Right lobe of liver (tissue), 6 donors: ENCODE results near the gene CHKB. TPM values are rescaled to one million over a fixed set of nuclear protein-coding genes. Genes with fewer than 3 reads are reported as not detected.

Experiments used
- ATAC-seq, 4 donors: fragments of 200-7000 bp; cut with Tn5 transposase; one replicate each; pipeline ENCODE4 v1.9.1; 2020; ENCODE audit warnings: mild to moderate bottlenecking in 4 of 4, moderate library complexity in 4 of 4
- DNase-seq, 3 donors: peaks; one replicate each; pipeline ENCODE4 v3.0.0-alpha.2; 2020
- H3K27ac ChIP-seq, 3 donors: fragments of 200-600 bp; one replicate each; pipeline ENCODE4 v1.8.0; 2022
- H3K27me3 ChIP-seq, 2 donors: fragments of 200-600 bp; one replicate each; pipeline ENCODE4 v1.8.0; 2022
- H3K36me3 ChIP-seq, 4 donors: fragments of 200-600 bp; sonication (generic) in 1 of 4; one replicate each; pipeline versions ENCODE4 v1.5.1 to v1.8.0; 2017 to 2022; ENCODE audit warnings: control low read depth in 1 of 4
- H3K4me1 ChIP-seq, 4 donors: fragments of 200-600 bp; sonication (generic) in 1 of 4; one replicate each; pipeline versions ENCODE4 v1.5.1 to v1.8.0; 2017 to 2022; ENCODE audit warnings: control low read depth in 1 of 4
- H3K4me3 ChIP-seq, 3 donors: fragments of 200-600 bp; one replicate each; pipeline ENCODE4 v1.8.0; 2022
- H3K9me3 ChIP-seq, 4 donors: fragments of 200-600 bp; sonication (generic) in 1 of 4; one replicate each; pipeline versions ENCODE4 v1.5.1 to v1.8.0; 2017 to 2022; ENCODE audit warnings: control low read depth in 1 of 4
- CTCF ChIP-seq, 4 donors: fragments of 200-600 bp in 3 of 4; fragments of 450-650 bp in 1 of 4; IDR thresholded peaks; one replicate each; pipeline versions ENCODE4 v1.5.1 to v1.8.0; 2016 to 2022; ENCODE audit warnings: antibody characterized with exemption in 4 of 4, mild to moderate bottlenecking in 2 of 4
- POLR2A ChIP-seq: fragments of 450-650 bp; IDR thresholded peaks from one replicate; pipeline ENCODE4 v1.6.1; 2017; ENCODE audit warnings: antibody characterized with exemption, mild to moderate bottlenecking
- WGBS: methylation state at CpG from one replicate; pipeline ENCODE4 v1.1.6; 2018; ENCODE audit warnings: low coverage, low lambda C conversion rate; ENCODE audit not compliant: insufficient coverage; ENCODE audit errors: missing lambda C conversion rate; 5-methylcytosine and 5-hydroxymethylcytosine counted together
- intact Hi-C, 2 donors: fragments of 100-400 bp; cut with DNase I; formaldehyde crosslinking; loops; one replicate each; pipeline versions ENCODE4 v1.11.2 to v1.14.1; 2022
- total RNA-seq, 6 experiments: library from RNA; depleted of rRNA in 2 of 6; stranded (reverse); fragments of >200 nt in 2 of 6; fragmentation: NEBNext Ultra II Directional in 3 of 6; extraction: Animal tissue kit (Norgen Biotek cat#: 25700) in 3 of 6; gene quantifications; one replicate each; pipeline versions ENCODE4 v1.1.0 to v1.2.4, GENCODE V29; 2016 to 2023
- donor health status: DM: no; HTN: yes; CAD: no.
- donor health status: DM: no; HTN: no; CAD: no.
- donor health status: DM: no; HTN: no; CAD: no.
- donor health status: DM: no; HTN: yes; CAD: no.
- donor health status: DM: no; HTN: yes; CAD: no.

Gene CHKB
- total RNA-seq, 6 experiments from 2014 or later = 10.9 to 43.4 (median 26.7) TPM

DNA sequence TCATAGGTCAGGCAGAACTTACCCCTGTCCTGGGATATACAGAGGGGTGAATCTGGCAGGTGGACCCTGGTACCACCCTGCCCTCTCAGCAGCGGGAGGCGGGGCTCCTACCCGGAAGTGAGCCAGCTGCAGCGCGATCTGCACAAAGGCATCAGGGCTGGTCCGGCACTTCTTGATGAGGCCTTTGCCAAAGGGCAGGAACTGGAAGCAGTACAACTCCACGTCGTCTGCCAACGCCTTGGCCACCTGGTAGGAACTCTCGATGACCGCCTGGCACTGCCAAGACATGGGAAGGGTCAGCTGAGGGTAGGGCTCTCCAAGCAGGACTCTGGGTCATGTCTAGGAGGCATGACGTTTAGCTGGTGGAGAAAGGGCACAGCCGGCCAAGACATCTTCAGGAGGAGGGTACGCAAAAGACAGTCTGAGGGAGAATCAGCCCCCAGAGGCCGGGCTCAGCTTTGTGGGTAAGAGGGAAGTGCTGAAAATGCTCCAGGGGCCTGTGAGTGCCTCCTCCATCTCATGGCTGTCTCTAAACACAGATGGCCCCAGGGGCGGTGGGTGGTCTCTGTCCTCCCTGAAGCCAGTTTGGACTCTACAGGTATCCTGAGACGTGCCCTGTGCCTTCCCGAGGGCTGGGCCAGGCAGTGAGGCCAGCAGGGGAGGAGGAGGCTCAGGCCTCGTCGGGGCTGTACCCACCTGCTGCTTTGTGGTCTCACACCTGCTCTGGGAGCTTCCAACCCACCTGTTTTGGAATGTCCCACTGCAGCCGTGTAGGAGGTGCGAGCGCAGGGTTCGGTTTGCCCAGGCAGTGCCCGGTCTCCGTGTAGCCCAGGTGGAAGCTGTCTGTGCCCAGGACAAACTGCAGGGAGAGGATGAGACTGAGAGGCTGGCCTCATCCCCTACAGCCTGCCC is 11.1 kb downstream of the CHKB start:
- intact Hi-C loops = no loop called here
- Histone ChIP-seq H3K27me3 (no peaks in the 10 kb centered on the region), H3K4me3 (no peak overlapping the region), H3K9me3 (no peaks in the 10 kb centered on the region), H3K36me3 (peaks cover 0 to 11% (median 2%) of the 10 kb centered on the region in 4 donors), H3K4me1 (peaks cover 0 to 30% (median 16%) of the 10 kb centered on the region in 4 donors), H3K27ac (no peak overlapping the region)
- ATAC-seq = no peak
- no peak for TF ChIP-seq POLR2A
- no peak for TF ChIP-seq CTCF (IDR thresholded peaks at IDR 0.05)
- WGBS = 69% methylated on average over 5 of the region's 26 CpGs
- DNase-seq = no peak

DNA sequence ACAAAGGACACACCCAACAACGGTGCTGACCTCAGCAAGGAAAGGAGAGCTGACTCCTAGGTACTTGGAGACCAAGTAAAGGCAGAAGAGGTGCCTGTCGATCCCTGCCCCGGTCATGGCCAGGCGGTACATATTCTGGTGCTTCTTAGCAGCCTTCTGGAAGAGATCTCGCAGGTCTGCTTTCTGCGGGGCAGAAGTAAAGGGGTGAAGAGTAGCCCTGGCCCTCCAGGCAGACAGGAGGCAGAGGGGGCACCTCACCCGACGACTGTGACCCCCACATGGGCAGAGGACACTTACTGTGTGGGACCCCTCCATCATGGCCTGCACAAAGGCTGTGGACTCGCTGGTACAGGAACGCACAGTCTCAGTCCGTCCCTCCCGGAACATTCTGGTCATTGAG is 11.8 kb downstream of the CHKB start:
- DNase-seq (no peak), ATAC-seq (no peak)
- WGBS = no CpG with 5 or more reads among the region's 12 CpGs
- TF ChIP-seq POLR2A (no peak), CTCF (IDR thresholded peaks at IDR 0.05) (no peak)
- no peaks in the 10 kb centered on the region for H3K9me3 ChIP-seq
- H3K4me1 ChIP-seq = peaks cover 0 to 30% (median 16%) of the 10 kb centered on the region in 4 donors
- H3K36me3 ChIP-seq = peaks cover 0 to 11% (median 2%) of the 10 kb centered on the region in 4 donors
- H3K4me3 ChIP-seq = no peak overlapping the region
- H3K27ac ChIP-seq = peak overlapping the region in 2 of 3 donors; percentile 11 to 93
- intact Hi-C loops = no loop called here
- H3K27me3 ChIP-seq = no peaks in the 10 kb centered on the region

DNA sequence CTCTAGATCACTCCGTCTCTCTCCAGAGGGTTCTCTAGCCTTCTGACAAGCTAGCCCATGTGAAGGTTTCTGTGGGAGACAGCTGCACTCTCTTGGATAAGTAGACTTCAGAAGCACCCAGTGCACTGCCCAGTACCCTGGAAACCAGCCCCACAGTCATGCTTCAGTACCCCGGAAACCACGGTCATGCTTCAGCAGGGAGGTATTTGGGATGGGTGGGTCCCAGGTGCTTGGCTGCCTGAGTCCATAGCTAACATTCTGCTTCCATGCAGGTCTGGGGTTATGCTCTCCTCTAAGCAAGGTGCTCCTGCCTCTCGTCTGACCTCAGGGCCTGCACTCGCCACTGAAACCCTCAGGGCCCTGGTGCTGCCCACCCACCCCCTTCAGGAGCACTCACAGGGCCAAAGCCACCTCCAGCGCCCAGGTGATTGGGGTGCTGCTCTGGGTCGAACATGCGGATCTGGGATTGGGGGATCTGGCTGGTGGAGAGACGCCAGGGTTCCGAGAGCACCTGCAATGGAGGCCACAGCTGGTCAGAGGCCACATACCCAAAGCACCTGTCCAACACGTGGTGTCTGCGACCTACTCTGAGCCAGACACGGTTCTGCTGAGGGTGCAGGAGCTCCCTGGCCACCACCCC is 12.6 kb downstream of the CHKB start:
- no peak for DNase-seq
- ATAC-seq = no peak
- 74% methylated on average over 5 of the region's 13 CpGs for WGBS

DNA sequence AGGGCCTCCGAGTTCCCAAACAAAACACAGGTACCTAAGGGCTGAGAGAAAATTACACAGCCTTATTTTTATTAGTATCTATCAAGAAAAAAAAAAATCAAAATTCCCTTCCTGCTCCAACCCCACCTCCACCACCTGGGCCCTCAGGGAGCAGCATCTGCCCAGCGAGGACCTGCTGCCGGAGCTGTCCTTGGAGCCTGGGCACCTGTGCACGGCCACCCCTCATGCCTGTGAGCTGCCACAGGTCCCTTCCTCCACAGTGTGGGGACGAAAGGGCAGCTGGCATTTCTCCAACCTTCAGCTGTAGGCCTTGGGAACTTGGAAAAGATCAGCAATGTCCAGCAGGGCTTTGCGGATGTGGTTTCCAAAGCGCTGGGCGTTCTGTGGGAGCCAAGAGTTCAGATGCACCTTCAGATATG is 13.6 kb downstream of the CHKB start:
- H3K27ac ChIP-seq = peak overlapping the region; percentile 89 to 93 (median 90)
- TF ChIP-seq POLR2A = no peak
- no peak for TF ChIP-seq CTCF (IDR thresholded peaks at IDR 0.05)
- no peaks in the 10 kb centered on the region for H3K27me3 ChIP-seq
- no peaks in the 10 kb centered on the region for H3K9me3 ChIP-seq
- intact Hi-C loops = no loop called here
- DNase-seq (peak; percentile 83 to 93 (median 90)), ATAC-seq (peak; percentile 74 to 84 (median 82))
- WGBS = 28% methylated on average over 7 of the region's 8 CpGs
- peaks cover 0 to 11% (median 2%) of the 10 kb centered on the region in 4 donors for H3K36me3 ChIP-seq
- peak overlapping the region in 1 of 3 donors; percentile 6 for H3K4me3 ChIP-seq
- H3K4me1 ChIP-seq = peaks cover 0 to 36% (median 19%) of the 10 kb centered on the region in 4 donors

More for the DNA sequence above, 12.6 kb downstream of the CHKB start:
- no peak for TF ChIP-seq CTCF (IDR thresholded peaks at IDR 0.05)
- TF ChIP-seq POLR2A = no peak
- Histone ChIP-seq H3K36me3 (peaks cover 0 to 11% (median 2%) of the 10 kb centered on the region in 4 donors), H3K9me3 (no peaks in the 10 kb centered on the region), H3K27ac (peak overlapping the region; percentile 89 to 93 (median 90)), H3K27me3 (no peaks in the 10 kb centered on the region), H3K4me1 (peaks cover 0 to 30% (median 16%) of the 10 kb centered on the region in 4 donors), H3K4me3 (no peak overlapping the region)
- intact Hi-C loops = no loop called here
